ENCODE data around the gene CTDSP1.

DNA sequence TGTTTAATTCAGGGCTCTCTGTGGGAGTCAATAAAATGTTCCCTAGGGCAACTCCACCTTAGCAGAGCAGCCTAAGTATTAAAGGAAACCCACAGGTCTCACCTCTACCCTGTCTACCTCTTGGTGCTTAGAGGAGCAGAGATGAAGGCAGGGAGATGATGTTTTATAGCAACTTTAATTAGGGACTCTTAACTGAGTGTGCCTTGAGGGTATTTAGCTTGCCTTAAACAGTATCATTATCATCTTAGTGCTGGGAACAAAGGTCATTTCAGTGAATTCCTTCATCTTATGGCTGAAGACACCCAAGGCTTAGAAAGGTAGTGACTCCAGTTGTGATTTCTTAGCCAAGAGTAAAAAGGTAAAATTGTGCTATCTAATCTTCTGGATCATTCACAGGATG is 45.9 kb downstream of the CTDSP1 start:
- TF ChIP-seq EP300 (IDR thresholded peaks at IDR 0.05; ENCODE audit: low read depth) (no peak), POLR2A (IDR thresholded peaks at IDR 0.05) (no peak)

Data from transverse colon (tissue), 1 donor.